Bone marrow (tissue), 2 donors: Measurements from ENCODE around the gene CUX1.
A peak's percentile ranks its signal among the peaks of the same experiment; 100 is the strongest.
"Not testable (repeated sequence)": the region's sequence is repeated elsewhere in the genome, so short reads cannot be mapped to it uniquely, and the experiment has no call there.

Source experiments
- DNase-seq, 2 donors: peaks; one replicate each; lab custom pipeline; 2025; lab: John Stamatoyannopoulos, UW

The CUX1 gene

DNA sequence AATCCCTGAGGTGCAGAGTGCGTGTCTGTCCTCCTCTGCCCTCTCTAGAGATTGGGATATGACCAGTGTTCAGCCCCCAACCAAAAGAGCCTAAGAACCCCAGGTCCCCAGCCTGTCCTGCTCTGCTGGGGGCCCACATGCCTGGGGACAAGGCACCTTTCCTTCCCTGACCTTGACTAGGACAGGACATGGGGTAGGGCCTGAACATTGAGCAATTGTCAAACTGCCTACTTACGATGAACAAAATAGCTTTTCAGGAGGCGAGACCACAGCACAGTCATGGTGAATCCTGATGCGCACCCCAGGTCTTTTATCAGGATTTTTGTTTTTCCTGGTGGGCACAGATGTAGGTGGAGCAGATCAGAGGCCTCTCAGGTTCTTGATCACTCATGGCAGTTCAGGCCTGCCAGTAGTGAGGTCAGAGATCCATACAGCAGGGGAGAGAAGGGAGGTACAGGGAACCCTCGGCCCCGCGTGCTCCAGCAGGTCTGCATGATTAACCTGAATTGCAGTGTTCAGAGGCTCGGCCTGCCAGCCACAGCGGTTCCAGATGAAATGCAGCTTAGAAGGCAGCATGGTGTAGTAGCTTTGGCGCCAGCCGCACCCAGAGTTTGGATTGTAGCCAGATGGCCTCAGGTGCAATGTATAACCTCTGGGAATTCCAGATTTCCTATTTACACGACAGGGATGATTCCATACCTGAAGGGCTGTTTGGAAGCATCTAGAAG lies 191.3 kb downstream of the CUX1 start:
- no peak for DNase-seq

DNA sequence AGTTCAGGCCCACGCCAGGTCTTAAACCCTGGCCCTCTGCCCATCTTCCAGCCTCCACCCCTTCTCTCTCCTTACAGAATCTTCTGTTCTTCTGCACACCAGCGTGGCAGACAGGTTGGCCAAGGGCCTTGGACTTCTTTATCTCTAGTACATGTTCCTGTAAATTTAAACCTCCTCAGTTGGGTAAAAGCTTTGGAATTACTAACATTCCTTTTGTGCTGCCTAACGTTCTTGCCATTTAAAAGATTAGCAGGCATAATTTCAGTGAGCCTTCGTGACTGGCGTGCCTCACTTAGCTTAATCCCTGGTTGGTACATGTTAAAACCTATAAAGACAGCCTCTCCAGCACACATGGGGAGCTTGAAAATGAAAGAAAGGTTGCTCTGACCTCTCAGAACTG lies 192.2 kb downstream of the CUX1 start:
- DNase-seq: no peak

DNA sequence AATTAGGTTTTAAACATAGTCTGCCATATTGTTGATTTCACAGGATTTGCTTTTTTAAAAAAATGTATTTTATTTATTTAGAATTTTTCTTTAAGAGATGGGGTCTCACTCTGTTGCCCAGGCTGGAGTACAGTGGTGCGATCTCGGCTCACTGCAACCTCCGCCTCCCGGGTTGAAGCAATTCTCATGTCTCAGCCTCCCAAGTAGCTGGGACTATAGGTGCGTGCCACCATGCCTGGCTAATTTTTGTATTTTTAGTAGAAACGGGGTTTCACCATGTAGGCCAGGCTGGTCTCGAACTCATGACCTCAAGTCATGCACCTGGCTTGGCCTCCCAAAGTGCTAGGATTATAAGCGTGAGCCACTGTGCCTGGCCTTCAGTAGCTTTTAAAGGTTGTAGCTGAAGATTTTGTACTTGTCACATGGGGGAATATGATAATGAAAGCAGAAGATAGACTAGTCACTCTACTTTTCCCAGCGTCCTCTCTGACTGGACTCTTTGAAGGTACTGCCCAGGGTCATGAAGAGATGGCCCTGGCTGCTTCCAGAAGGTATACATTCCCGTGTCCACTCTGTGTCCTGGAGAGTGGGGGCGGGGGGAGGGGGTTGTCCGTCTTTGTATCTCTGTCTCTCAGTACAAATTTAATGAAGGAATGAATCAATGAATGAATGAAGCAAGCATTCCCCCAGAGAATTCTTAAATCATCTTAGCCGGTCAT lies 194.8 kb downstream of the CUX1 start:
- DNase-seq: not testable (repeated sequence)

DNA sequence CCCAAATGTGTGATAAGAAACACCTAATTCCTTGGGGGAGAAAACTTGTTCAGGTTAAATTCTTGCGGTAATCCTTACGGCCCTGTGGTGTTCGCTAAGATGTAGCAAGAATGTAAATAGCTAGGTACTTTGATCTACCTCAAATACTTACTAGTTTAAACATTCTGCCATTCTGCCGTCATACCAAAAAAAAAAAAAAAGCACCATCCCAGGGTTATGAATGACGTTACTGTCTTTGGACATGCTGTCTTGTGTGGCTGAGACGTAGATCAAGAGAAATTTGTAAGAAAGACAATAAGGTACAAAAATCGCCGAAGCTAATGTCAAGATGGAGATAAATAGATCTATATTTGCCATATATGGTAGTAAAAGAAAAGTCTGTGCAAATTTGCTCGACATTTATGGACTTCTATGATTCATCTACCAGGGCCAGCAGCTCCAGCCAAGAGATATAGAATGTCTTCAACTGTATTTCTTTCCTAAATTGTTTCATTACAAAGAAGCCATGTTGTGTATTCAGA lies 195.6 kb downstream of the CUX1 start:
- no peak for DNase-seq

DNA sequence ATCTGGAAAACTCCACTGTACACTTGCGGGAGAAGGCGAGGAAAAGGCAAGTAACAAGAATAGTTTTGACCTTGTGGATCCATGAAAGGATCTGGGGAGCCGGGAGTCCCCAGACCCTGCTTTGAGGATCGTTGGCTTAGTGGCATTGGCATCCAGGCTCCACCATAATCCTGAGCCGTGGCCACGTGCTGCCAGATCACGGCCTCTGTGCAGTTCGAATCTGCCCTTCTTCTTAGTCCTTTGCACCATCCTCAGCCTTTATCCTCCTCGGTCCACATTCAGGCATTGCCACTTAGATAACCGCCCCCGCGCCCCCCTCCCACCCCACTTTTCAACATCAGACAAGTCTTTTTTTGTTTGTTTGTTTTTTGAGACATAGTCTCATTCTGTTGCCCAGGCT lies 201.4 kb downstream of the CUX1 start:
- DNase-seq: no peak

DNA sequence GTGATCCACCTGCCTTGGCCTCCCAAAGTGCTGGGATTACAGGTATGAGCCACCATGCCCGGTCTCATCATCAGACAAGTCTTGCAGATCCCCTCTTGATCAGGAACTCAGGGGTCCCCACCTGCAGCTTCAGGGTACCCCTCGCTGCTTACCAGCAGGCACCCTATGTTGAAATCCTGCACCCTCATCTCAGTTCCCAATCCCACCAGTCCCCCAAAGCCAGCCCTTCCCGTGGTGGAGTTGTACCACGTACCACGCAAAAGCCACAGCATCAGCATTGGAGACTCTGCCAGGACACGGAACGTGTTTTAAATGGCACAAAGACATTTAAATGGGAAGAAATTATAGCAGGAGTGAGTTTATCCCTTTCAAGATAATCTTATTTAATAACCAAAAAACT lies 202.0 kb downstream of the CUX1 start:
- DNase-seq: no peak

DNA sequence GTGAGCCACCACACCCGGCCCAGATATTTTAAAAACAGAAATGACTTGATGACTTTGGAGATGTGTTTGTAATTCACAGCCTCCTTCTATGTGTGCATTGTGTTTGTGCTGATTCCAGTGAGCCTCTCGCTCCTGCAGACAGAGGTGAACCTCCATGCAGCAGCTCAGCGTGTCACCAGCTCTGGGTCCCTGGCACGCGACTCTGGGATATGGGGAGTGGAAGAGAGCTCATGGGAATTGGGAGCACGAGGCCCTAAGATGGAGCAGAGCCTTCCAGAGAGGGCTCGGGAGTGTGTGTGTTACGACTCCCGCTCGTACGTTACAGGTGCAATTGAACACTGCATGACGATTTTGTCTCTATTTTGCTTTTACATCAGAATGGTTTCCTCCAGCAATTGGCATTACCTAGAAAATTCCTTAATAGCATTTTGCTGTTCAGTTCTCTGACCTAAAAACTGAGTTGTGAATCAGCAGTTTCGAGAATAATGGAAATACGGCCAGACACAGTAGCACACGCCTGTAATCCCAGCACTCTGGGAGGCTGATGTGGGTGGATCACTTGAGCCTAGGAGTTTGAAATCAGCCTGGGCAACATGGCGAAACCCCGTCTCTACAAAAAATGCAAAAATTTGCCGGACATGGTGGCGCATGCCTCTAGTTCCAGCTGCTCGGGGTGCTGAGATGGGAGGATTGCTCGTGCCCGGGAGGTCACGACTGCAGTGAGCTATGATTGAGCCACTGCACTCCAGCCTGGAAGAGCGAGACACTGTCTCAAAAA lies 204.6 kb downstream of the CUX1 start:
- DNase-seq: no peak

DNA sequence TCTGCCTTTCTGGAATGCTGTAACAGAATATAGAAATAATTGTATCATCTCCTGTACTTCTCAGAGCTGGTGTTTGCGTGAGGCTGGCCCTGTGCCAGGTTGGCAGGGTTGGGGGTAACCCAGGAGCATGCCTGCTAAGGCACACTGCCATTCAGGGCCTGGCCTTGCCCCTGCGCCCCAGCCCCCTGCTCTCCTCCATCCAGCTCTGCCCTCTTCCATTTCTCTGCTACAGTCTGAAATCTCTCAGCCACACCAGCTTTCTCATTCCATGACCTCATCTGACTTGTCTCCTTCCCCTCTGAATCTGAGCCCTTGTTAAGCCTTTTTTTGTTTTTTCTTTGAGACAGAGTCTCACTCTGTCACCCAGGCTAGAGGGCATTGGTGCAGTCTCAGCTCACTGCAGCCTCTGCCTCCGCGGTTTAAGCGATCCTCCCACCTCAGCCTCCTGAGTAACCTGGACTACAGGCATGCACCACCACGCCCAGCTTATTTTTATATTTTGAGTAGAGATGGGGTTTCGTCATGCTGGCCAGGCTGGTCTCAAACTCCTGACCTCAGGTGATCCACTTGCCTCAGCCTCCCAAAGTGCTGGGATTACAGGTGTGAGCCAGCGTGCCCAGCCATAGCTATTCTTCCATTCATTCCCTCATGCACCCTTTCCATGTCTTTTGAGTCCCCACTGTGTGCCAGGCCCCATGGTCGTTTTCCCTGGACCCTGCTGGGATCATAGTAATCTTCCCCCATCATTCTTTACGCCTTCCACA lies 206.8 kb downstream of the CUX1 start:
- no peak for DNase-seq

DNA sequence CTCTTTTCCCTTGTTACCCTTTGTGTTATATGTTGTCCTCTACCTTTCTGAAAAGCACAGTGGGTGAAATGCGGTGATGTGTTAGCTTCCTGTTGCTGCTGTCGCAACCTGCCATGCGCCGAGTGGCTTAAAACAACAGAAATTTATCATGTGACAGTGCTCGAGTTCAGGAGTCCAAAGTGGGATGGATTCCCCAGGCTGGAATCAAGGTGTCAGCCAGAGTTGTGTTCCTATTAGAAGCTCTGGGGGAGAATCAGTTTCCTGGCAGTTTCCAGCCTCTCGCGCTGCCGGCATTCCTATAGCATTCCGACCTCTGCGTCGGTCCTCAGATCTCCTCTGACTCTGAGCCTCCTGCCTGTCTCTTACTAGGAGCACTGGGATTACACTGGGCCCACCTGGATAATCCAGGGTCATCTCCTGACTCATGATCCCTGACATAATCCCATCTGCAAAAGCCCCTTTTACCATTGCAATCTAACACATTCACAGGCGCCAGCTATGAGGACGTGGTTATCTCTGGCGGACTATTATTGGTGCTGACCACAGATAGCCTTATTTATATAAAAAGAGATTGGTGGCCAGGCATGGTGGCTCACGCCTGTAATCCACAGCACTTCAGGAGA lies 207.5 kb downstream of the CUX1 start:
- DNase-seq: no peak

DNA sequence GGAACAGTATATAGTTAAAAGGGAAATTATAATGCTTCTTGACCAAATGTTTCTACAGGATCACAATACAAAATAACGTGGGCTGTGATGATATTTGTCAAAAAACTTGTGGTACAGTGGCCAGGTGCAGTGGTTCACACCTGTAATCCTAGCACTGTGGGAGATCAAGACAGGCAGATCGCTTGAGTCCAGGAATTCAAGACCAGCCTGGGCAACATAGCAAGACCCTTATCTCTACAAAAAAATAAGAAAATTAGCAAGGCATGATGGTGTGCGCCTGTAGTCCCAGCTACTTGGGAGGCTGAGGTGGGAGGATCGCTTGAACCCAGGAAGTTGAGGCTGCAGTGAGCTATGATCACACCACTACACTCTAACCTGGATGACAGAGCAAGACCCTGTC lies 208.4 kb downstream of the CUX1 start:
- DNase-seq: not testable (repeated sequence)

DNA sequence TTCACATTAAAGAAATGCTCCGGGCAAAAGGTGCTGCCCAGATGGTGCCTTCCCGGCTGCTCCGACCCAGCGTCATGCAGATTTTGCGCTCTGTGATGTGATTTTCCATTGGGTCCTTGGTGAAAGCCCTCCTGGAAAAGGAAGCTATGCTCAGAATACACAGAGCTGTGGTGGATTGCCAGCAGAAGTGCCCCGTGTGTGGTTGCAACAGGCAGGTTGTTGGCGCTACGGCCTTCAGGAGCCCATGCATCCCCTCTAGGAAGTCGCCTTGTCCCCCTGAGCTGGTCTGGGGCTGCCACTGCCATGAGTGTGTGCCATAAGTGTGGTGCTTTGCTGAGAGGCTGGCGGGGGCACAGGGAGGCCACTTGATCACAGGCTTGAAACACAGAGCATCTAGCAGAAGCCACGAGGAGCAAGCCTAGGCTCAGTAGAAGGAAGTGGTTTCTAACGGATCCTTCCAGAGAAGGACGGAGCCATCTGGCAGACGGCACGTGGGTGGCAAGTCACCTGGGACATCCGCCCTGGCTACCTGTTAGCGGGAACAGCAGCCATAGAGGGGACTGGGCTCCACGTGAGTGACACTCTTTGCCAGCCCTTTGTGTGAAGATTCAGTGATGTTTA lies 210.9 kb downstream of the CUX1 start:
- DNase-seq: peak in 1 of 2 donors; percentile 21

DNA sequence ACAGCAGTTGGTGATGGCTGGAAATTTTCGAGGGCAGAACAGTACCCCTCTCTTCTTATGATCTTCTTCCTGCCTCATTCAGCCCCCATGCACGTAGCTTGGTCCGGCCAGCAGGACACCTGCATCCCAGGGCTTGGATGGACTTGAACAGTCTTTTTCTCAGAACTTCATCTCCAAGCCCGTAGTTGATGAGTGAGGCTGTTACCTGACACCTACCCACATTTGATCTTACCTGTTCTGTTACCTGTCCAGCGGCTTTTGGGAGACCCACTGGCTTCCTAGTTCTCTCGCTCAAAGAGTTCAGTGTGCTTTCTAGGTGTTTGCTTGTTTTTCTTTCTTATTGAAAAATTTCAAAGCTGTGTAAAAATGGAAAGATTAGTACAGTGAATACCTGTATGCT lies 212.2 kb downstream of the CUX1 start:
- DNase-seq: no peak

DNA sequence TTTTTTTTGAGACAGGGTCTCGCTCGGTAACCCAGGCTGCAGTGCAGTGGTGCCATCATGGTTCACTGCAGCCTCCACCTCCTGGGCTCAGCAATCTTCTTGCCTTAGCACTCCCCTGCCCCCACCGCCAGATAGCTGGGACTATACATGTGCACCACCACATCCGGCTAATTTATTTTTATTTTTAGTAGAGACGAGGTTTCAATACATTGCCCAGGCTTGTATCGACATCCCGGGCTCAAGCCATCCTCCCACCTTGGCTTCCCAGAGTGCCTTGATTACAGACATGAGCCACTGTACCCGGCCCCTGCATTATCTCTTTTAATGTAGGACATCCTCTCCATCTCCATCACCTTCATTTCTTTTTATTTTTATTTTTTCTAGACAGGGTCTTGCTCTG lies 213.3 kb downstream of the CUX1 start:
- DNase-seq: no peak

DNA sequence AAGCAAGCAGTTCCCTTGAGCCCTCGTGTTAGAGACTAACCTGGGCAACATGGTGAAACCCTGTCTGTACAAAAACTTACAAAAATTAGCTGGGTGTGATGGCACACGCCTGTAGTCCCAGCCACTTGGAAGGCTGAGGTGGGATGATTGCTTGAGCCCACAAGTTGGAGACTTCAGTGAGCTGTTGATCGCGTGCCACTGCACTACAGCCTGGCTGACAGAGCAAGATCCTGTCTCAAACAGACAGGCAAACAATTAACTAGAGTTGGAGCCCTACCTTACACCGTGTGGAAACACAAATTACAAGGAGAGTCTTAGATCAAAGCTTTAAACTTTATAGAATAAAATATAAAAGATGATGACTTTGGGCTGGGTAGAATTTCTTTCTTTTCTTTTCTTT lies 219.5 kb downstream of the CUX1 start:
- no peak for DNase-seq

DNA sequence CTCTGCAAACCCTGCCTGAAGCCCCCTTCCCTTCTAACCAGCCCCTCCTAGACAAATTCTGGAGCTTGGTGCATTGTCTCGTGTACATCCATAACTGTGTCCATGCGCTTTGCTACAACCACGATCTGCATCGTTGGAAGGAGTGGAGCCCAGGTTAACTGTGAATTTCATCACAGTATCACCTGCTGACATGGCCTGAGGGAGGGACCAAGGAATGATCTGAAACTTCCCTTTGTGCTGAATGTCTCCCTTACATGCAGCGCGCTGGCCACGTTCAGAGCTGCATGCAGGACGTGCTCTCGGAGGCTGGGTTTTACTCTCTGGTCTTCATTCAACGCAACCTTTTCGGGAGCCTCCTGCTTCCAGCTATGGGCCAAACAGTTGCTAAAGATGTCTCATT lies 222.3 kb downstream of the CUX1 start:
- no peak for DNase-seq

DNA sequence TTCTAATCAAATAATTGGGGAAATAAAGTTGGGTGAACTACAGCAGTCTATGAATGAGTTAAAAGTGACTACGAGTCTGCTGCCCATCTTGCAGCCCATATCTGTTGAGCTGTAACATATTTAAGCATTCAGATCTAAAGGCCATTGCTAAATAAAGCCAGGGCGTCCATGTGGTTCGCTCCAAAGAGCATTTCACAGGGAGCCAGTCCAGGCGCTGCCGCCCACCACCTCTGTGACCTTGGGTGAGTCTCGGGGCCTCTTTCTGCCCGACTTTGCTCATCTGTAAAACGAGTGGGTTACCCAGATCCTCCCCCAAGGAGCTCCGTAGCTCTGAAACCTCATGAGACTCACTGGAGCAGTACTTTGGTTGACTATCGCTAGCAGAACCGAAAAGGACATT lies 223.1 kb downstream of the CUX1 start:
- no peak for DNase-seq

DNA sequence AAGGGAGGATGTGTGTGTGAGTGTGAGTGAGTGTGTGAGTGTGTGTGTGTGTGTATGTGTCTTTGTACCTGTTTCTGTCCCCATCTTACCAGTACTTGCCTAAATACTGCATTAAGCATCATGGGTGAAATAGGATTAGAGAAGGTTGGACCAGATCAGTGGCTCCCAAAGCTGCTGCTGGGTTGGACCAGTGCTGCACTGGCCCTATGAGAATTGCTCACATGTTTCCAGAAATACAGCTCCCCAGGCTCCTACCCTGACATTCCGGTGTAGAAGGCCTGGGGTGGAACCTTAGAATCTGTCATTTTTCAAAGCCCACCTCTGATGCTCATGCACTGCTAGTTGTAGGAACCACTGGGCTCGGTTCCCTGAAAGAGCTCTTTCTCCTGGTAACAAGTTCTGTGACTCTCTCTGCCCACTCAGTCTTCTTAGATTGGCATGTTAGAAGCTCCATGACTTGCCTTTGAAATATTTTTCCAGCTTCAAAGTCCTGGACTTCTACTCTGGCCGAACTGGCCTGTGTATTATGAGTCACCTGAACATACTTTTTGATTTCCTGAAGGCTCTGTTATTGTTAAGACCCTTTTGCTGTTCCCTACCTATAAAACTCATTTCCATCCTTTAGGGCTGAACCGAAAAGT lies 224.7 kb downstream of the CUX1 start:
- DNase-seq: no peak

DNA sequence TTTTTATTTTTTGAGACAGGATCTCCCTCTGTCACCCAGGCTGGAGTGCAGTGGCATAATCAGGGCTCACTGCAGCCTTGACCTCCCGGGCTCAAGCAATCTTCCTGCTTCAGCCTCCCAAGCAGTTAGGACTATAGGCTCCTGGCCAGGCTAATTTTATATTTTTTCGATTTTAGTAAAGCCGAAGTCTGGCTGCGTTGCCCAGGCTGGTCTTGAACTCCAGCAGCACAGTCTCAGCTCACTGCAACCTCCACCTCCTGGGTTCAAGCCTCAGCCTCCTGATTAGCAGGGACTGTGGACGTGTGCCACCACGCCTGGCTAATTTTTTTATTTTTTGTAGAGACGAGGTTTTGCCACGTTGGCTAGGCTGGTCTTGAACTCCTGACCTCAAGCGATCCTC lies 225.4 kb downstream of the CUX1 start:
- DNase-seq: not testable (repeated sequence)

DNA sequence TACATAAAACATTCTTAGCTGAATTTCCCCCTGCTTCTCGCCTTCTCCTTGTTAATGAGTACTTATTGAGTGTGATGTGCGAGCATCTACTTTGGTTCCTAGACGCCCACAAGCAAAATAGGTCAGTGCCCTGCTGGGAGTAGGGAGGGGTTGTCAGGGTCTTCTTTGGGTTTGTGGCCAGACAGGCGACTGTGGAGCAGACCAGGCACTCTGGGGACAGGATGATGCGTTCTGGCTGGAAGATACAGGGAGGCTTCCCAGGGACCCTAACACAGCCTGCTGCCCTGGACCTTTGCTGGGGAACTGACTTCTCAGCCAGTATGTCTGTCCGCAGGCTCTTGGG lies 227.2 kb downstream of the CUX1 start:
- DNase-seq: no peak

DNA sequence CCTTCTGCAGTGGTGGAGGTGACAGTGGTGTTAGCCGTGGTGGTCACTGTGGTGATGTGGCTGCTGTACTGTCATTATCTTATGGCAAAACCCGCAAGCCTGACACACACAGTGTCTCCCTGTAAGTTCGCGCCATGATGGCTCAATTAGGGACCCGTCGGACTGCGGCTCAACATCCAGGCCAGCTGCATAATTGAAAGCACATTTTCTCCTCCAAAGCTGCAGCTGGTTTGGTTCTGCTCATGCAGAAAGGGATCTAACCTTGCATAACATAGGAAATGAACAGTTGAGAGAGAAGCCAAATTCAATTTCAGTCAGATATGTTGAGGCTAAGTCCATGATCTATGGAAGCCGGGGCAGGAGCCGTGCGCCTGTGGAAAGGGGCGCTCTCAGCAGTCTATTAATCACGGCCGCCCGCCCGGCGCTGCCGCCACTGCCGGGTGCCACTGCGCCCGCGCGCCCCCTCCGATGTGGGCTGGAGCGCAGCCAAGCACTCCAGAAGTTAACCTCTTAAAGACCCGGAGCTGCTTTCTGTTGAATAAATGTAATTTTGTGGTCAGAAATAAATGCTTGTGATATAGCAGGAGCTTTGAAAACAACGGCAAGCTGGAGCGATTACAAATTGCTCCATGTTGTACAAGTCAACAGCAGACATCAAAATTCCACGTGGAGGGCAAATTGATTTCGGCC lies 227.7 kb downstream of the CUX1 start:
- no peak for DNase-seq
